Uterus (tissue), 2 donors: Measurements from ENCODE around the gene FN3KRP.

Source experiments
- CTCF ChIP-seq, 4 experiments: fragments of 200-600 bp in 2 of 4; fragments of 450-650 bp in 2 of 4; sonication (generic) in 2 of 4; IDR thresholded peaks; one replicate each; pipeline ENCODE4 v1.5.1; 2016 to 2019; ENCODE audit warnings: antibody characterized with exemption in 4 of 4, mild to moderate bottlenecking in 2 of 4, moderate library complexity in 1 of 4
- POLR2A ChIP-seq, 2 donors: fragments of 450-650 bp; IDR thresholded peaks; one replicate each; pipeline ENCODE4 v1.6.1; 2016; ENCODE audit warnings: antibody characterized with exemption in 2 of 2, mild to moderate bottlenecking in 1 of 2, moderate library complexity in 1 of 2

- TF ChIP-seq POLR2A (IDR thresholded peaks at IDR 0.05) (peak; percentile 30 to 44), CTCF (IDR thresholded peaks at IDR 0.05) (peak in 1 of 4 experiments; percentile 5)
These were observed 18.2 kb upstream of the FN3KRP start, which contains the start of gene RAB40B for GRCh38 chr17:82698065-82698973.
